SU-DHL-6 (cell line): ENCODE measurements around the gene SCN8A.

Experiments used
- EZH2phosphoT487 ChIP-seq: fragments of 200-600 bp; sonication (generic), shearing (Covaris generic); conservative IDR thresholded peaks from 2 replicates; pipeline ENCODE4 v1.6.1; 2018; ENCODE audit warnings: mild to moderate bottlenecking, antibody characterized with exemption, low read length, moderate library complexity, mixed read lengths
- TF ChIP-seq, protein P1 (sequence below): fragments of 200-600 bp; sonication (generic); IDR thresholded peaks from one replicate; pipeline ENCODE4 v1.5.1; 2017; ENCODE audit warnings: antibody characterized with exemption, mild to moderate bottlenecking, low read length, moderate library complexity; ENCODE audit not compliant: insufficient read depth, poor library complexity, severe bottlenecking

DNA sequence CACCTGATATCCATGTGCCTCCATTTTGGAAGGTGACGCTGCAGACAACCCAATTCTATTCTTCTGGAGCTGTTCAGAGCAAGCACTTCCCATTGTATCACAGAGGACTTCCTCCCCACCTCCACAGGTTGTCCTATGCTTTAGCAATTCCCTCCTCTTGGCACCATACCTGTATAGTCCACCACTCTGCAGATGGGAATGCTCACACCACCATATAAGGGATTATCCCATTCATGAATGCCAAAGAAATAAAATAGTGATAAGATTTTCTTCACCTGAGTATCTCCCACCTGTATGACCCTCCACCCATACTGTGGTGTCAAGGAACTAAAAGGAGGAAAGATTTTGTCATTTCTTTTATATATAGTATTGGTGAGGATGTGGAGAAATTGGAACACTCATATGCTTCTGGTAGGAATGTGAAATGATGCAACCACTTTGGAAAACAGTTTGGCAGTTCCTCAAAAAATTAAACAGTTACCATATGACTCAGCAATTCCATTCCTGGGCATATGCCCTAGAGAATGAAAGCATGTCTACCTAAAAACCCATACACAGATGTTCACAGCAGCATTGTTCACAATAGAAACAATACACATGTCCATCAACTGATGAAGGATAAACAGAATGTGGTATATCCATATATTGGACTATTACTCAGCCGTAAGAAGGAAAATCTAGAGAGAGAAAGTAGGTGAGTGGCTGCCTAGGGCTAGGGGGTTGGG, 182.3 kb downstream of the SCN8A start:
- TF ChIP-seq, protein P1, sequence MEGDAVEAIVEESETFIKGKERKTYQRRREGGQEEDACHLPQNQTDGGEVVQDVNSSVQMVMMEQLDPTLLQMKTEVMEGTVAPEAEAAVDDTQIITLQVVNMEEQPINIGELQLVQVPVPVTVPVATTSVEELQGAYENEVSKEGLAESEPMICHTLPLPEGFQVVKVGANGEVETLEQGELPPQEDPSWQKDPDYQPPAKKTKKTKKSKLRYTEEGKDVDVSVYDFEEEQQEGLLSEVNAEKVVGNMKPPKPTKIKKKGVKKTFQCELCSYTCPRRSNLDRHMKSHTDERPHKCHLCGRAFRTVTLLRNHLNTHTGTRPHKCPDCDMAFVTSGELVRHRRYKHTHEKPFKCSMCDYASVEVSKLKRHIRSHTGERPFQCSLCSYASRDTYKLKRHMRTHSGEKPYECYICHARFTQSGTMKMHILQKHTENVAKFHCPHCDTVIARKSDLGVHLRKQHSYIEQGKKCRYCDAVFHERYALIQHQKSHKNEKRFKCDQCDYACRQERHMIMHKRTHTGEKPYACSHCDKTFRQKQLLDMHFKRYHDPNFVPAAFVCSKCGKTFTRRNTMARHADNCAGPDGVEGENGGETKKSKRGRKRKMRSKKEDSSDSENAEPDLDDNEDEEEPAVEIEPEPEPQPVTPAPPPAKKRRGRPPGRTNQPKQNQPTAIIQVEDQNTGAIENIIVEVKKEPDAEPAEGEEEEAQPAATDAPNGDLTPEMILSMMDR, result no peak
- TF ChIP-seq EZH2phosphoT487, result no peak
